Fibroblast of the aortic adventitia (primary cell): ENCODE results near the gene IFI6. TPM values are rescaled to one million over a fixed set of nuclear protein-coding genes. Genes with fewer than 3 reads are reported as not detected.
"Not testable (repeated sequence)": the region's sequence is repeated elsewhere in the genome, so short reads cannot be mapped to it uniquely, and the experiment has no call there.

Source experiments
- DNase-seq: peaks from one replicate; pipeline ENCODE4 v3.0.0-alpha.2; 2010; ENCODE audit warnings: low read depth
- H3K4me3 ChIP-seq: 2 replicates; pipeline ENCODE4 v1.5.1; 2011; ENCODE audit warnings: low read depth, mild to moderate bottlenecking, control low read depth, low read length, moderate library complexity
- total RNA-seq: library from RNA; depleted of rRNA; stranded (reverse); fragments of >200 nt; gene quantifications from 2 replicates; pipeline ENCODE4 v1.2.3, GENCODE V29; 2012; ENCODE audit warnings: low replicate concordance
- TF ChIP-seq, protein P1 (sequence below): IDR thresholded peaks from 2 replicates; pipeline ENCODE4 v1.5.1; 2011; ENCODE audit warnings: mild to moderate bottlenecking, low read length, control low read depth, inconsistent platforms; ENCODE audit not compliant: insufficient read depth

Gene IFI6
- total RNA-seq, 1 donor = 64.7 TPM

DNA sequence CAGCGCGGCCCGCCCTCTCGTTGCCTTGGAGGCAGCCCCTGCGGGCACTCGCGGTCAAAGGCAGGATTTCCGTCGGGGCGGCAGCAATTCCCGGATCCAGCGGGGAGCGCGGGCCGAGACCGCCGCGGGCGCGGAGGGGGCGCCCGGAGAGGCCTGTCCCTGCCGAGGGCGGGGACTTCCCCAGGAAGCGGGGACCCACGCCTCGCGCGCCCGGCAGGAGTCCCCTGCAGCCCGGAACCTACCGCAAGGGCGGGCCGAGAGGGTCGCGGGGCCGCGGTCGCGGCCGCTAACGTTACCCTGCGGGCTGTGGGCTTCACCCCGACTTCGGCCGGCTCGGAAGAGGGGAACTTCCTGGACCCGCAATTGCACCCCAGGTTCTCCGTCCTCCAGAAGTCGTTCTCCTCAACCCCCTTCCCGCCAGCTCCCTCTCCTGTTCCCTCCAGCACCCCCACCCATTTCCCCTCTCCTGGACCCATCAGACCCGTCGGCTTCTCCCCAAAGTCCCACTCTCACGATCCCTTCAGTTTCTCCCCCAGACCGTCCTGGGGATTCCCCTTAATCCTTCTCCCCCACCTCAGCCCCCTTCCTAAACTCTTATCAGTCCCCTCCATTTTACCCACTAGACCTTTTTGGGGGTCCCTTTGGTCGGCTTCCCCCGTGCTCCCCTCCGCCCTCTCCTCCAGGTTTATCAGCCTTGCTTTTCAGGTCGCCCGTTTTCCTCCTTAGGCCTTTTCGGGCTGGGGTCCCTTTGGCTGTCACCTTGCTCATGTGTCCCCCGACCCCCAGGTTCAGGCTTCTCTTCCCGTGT, 37.6 kb downstream of the IFI6 start:
- TF ChIP-seq, protein P1, sequence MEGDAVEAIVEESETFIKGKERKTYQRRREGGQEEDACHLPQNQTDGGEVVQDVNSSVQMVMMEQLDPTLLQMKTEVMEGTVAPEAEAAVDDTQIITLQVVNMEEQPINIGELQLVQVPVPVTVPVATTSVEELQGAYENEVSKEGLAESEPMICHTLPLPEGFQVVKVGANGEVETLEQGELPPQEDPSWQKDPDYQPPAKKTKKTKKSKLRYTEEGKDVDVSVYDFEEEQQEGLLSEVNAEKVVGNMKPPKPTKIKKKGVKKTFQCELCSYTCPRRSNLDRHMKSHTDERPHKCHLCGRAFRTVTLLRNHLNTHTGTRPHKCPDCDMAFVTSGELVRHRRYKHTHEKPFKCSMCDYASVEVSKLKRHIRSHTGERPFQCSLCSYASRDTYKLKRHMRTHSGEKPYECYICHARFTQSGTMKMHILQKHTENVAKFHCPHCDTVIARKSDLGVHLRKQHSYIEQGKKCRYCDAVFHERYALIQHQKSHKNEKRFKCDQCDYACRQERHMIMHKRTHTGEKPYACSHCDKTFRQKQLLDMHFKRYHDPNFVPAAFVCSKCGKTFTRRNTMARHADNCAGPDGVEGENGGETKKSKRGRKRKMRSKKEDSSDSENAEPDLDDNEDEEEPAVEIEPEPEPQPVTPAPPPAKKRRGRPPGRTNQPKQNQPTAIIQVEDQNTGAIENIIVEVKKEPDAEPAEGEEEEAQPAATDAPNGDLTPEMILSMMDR = no peak
- DNase-seq = no peak
- H3K4me3 ChIP-seq = peak overlapping the region; percentile 37

DNA sequence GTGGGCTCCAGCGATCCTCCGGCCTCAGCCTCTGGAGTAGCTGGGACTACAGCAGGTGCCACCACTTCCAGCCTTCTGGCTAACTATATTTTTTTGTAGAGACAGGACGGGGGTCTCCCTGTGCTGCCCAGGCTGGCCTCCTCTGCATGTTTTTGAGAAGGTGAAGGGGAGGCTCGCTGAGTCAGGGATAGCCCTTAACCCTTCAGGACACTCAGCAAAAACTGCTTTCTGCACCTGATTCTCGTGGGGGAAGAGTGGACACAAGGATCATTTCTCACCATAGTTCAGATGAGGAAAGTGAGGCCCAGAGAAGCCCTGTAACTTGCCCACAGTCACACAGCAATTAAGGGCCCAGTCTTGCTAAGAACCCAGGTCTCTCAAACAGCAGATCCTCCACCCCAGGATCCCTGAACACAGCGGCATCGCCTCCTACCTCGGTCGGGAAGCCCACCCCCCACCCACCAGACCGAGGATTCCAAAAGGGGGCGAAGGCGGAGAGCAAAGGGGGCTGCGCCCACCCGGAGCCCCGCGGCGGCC, 38.3 kb downstream of the IFI6 start:
- H3K4me3 ChIP-seq = peak overlapping the region; percentile 37
- TF ChIP-seq, protein P1 = no peak
- no peak for DNase-seq

GRCh38 chr1:27633298-27633610, 38.7 kb downstream of the IFI6 start:
- no peak overlapping the region for H3K4me3 ChIP-seq
- no peak for DNase-seq
- TF ChIP-seq, protein P1 = no peak

GRCh38 chr1:27632387-27633297, 39.4 kb downstream of the IFI6 start:
- no peak for DNase-seq
- H3K4me3 ChIP-seq = no peak overlapping the region
- TF ChIP-seq, protein P1 = no peak

DNA sequence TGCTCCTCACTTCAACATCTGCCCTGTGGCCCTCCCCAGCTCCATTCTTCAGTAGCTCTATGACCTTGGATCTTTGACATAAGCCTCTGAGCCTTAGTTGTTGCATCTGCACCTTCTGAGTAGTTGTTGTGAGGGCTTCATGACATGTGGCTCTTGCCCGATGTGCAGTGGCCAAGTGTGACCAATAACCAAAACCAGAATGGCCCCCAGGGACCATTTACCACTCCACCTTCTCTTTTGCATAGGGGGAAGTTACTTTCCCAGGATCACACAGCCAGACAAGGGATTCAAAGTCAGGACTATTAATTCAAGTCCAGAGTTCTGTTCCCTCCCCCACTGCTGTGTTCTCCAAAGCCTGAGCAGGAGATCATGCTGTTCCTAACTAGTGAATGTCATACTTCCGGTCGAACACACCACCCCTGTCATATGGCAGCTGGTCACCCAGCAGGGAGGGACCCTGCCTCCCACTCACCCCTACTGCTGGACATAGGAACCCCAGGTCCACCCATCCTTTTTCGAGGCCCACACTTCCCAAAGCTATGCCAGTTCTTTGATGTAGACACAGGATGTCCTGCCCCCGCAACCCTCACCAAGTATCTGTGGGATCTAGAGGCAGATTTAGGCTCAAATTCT, 41.0 kb downstream of the IFI6 start:
- TF ChIP-seq, protein P1 = no peak
- no peak overlapping the region for H3K4me3 ChIP-seq
- DNase-seq = no peak

DNA sequence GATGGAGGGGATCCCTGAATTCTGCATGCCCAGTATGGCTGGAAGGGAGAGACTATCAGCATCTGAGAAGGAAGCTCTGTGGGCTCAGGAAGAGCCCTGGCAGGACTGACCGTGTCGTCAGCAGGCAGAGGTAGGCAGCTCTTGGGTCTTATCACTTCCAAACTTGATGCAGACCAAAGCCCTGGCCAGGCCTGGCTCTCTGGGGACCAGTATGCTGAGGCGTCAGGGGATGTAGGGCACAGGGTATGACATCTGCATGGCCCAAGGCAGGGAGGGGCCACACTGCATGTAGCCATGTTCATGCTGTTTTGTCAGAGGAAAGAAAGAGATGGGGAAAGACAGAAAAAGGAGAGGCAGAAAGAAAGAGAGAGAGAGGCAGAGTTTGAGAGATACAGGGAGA, 43.3 kb downstream of the IFI6 start:
- TF ChIP-seq, protein P1 = no peak
- H3K4me3 ChIP-seq = no peak overlapping the region
- DNase-seq = no peak

- peak; percentile 52 for DNase-seq
Measured at GRCh38 chr1:27627733-27628132, 44.3 kb downstream of the IFI6 start.

More at GRCh38 chr1:27627733-27628132, 44.3 kb downstream of the IFI6 start:
- not testable (repeated sequence) for H3K4me3 ChIP-seq
